Prostate gland (tissue), 2 donors: ENCODE measurements around the gene NKD2. TPM values are rescaled to one million over a fixed set of nuclear protein-coding genes. Genes with fewer than 3 reads are reported as not detected.

ENCODE experiments used
- DNase-seq: peaks from one replicate; pipeline ENCODE4 v3.0.0-alpha.2; 2019; ENCODE audit warnings: low spot score
- H3K27ac ChIP-seq, 2 donors: fragments of 200-600 bp; sonication (generic); 2 replicates each; pipeline ENCODE4 v1.5.1; 2017 to 2019
- H3K27me3 ChIP-seq: fragments of 200-600 bp; sonication (generic); replicated peaks from 2 replicates; pipeline ENCODE4 v1.5.1; 2019; ENCODE audit not compliant: insufficient read depth
- H3K36me3 ChIP-seq, 2 donors: fragments of 200-600 bp; sonication (generic); 1 replicate in 1 of 2; 2 replicates in 1 of 2; pipeline versions ENCODE4 v1.5.1 to v1.8.1; 2017 to 2019
- H3K4me1 ChIP-seq: fragments of 200-600 bp; sonication (generic); replicated peaks from 2 replicates; pipeline ENCODE4 v1.5.1; 2019
- H3K4me3 ChIP-seq, 2 donors: fragments of 200-600 bp; sonication (generic); 2 replicates each; pipeline ENCODE4 v1.5.1; 2017 to 2019
- H3K9me3 ChIP-seq: fragments of 200-600 bp; sonication (generic); 2 replicates; pipeline ENCODE4 v1.5.1; 2017
- CTCF ChIP-seq, 4 experiments: fragments of 200-600 bp in 2 of 4; fragments of 450-650 bp in 2 of 4; sonication (generic) in 2 of 4; IDR thresholded peaks; 1 replicate in 3 of 4; 2 replicates in 1 of 4; pipeline ENCODE4 v1.5.1; 2016 to 2019; ENCODE audit warnings: antibody characterized with exemption in 4 of 4, mild to moderate bottlenecking in 2 of 4, moderate library complexity in 2 of 4
- POLR2A ChIP-seq: fragments of 450-650 bp; IDR thresholded peaks from one replicate; pipeline ENCODE4 v1.6.1; 2016; ENCODE audit warnings: antibody characterized with exemption, mild to moderate bottlenecking
- POLR2AphosphoS5 ChIP-seq: sonication (generic); formaldehyde crosslinking; IDR thresholded peaks from one replicate; pipeline ENCODE4 v1.6.1; 2017; ENCODE audit warnings: antibody characterized with exemption
- WGBS: methylation state at CpG from one replicate; pipeline ENCODE4 v1.1.5; 2018; 5-methylcytosine and 5-hydroxymethylcytosine counted together
- intact Hi-C: fragments of 100-400 bp; cut with DNase I; formaldehyde crosslinking; loops from one replicate; pipeline ENCODE4 v1.14.2; 2022
- total RNA-seq, 2 donors: library from RNA; depleted of rRNA; stranded (reverse); fragments of >200 nt; gene quantifications; one replicate each; pipeline ENCODE4 v1.1.0, GENCODE V29; 2016

The NKD2 gene
- total RNA-seq, 2 donors from 2014 or later = 2.9 to 22.1 TPM

- 81% methylated on average over 44 of the region's 46 CpGs for WGBS
- intact Hi-C loops = no loop called here
- Histone ChIP-seq H3K4me1 (no peaks in the 10 kb centered on the region), H3K4me3 (no peak overlapping the region), H3K9me3 (no peaks in the 10 kb centered on the region), H3K27ac (no peak overlapping the region), H3K27me3 (no peaks in the 10 kb centered on the region), H3K36me3 (peaks cover 0 to 4% of the 10 kb centered on the region in 2 donors)
- TF ChIP-seq CTCF (IDR thresholded peaks at IDR 0.05) (no peak), POLR2AphosphoS5 (no peak), POLR2A (no peak)
- no peak for DNase-seq
These were observed 64.9 kb downstream of the NKD2 start for GRCh38 chr5:1073239-1074102.

GRCh38 chr5:1074226-1074625 lies 65.6 kb downstream of the NKD2 start:
- WGBS = 91% methylated on average over 13 of the region's 18 CpGs
- TF ChIP-seq CTCF (IDR thresholded peaks at IDR 0.05) (no peak), POLR2AphosphoS5 (no peak), POLR2A (no peak)
- no peak for DNase-seq
- Histone ChIP-seq H3K27ac (no peak overlapping the region), H3K27me3 (no peaks in the 10 kb centered on the region), H3K4me1 (no peaks in the 10 kb centered on the region), H3K4me3 (no peak overlapping the region), H3K36me3 (no peaks in the 10 kb centered on the region), H3K9me3 (no peaks in the 10 kb centered on the region)
- intact Hi-C loops = no loop called here

GRCh38 chr5:1074816-1075554 lies 66.4 kb downstream of the NKD2 start:
- H3K9me3 ChIP-seq = no peaks in the 10 kb centered on the region
- H3K4me3 ChIP-seq = no peak overlapping the region
- H3K27ac ChIP-seq = no peak overlapping the region
- no peaks in the 10 kb centered on the region for H3K36me3 ChIP-seq
- no peaks in the 10 kb centered on the region for H3K4me1 ChIP-seq
- H3K27me3 ChIP-seq = no peaks in the 10 kb centered on the region
- intact Hi-C loops = no loop called here
- no peak for DNase-seq
- no peak for TF ChIP-seq CTCF (IDR thresholded peaks at IDR 0.05)
- no peak for TF ChIP-seq POLR2A
- no peak for TF ChIP-seq POLR2AphosphoS5
- WGBS = 82% methylated on average over 40 of the region's 40 CpGs

- 86% methylated on average over 10 of the region's 10 CpGs for WGBS
- TF ChIP-seq POLR2AphosphoS5 (no peak), POLR2A (no peak), CTCF (IDR thresholded peaks at IDR 0.05) (no peak)
- Histone ChIP-seq H3K27me3 (no peaks in the 10 kb centered on the region), H3K27ac (no peak overlapping the region), H3K4me1 (no peaks in the 10 kb centered on the region), H3K36me3 (no peaks in the 10 kb centered on the region), H3K9me3 (no peaks in the 10 kb centered on the region), H3K4me3 (no peak overlapping the region)
- intact Hi-C loops = no loop called here
- DNase-seq = no peak
These were observed 66.9 kb downstream of the NKD2 start for GRCh38 chr5:1075555-1075881.
